Choroid plexus epithelial cell (primary cell): ENCODE measurements around the gene UBE3C.
A peak's percentile ranks its signal among the peaks of the same experiment; 100 is the strongest.

Experiments
- DNase-seq: peaks from one replicate; pipeline ENCODE4 v3.0.0-alpha.2; 2010; ENCODE audit warnings: low read depth
- H3K4me3 ChIP-seq: 2 replicates; pipeline ENCODE4 v1.5.1; 2011; ENCODE audit warnings: low read depth, mild to moderate bottlenecking, control low read depth, low read length, moderate library complexity
- TF ChIP-seq, protein P1 (sequence below): conservative IDR thresholded peaks from 2 replicates; pipeline ENCODE4 v1.5.1; 2011; ENCODE audit warnings: low read depth, mild to moderate bottlenecking, control low read depth, inconsistent platforms, low read length, moderate library complexity

The UBE3C gene

DNA sequence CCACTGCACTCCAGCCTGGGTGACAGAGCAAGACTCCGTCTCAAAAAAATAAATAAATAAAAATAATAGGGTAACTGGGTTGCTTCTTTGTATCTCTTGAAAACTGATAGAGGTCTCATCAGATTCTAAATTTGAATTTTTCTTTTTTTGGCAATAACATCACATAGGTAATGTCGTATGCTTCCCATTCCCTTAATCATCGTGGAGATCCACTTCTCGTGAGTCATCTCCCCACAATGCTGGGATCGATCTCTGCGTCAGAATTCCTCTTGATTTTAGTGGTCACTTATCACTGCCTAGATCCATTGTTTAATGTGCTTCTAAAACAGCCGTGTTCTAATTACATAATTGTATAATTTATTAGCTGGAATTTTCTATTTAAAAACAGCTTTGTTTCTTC is 127.5 kb downstream of the UBE3C start:
- H3K4me3 ChIP-seq = no peak overlapping the region
- TF ChIP-seq, protein P1, sequence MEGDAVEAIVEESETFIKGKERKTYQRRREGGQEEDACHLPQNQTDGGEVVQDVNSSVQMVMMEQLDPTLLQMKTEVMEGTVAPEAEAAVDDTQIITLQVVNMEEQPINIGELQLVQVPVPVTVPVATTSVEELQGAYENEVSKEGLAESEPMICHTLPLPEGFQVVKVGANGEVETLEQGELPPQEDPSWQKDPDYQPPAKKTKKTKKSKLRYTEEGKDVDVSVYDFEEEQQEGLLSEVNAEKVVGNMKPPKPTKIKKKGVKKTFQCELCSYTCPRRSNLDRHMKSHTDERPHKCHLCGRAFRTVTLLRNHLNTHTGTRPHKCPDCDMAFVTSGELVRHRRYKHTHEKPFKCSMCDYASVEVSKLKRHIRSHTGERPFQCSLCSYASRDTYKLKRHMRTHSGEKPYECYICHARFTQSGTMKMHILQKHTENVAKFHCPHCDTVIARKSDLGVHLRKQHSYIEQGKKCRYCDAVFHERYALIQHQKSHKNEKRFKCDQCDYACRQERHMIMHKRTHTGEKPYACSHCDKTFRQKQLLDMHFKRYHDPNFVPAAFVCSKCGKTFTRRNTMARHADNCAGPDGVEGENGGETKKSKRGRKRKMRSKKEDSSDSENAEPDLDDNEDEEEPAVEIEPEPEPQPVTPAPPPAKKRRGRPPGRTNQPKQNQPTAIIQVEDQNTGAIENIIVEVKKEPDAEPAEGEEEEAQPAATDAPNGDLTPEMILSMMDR = no peak
- DNase-seq = no peak

DNA sequence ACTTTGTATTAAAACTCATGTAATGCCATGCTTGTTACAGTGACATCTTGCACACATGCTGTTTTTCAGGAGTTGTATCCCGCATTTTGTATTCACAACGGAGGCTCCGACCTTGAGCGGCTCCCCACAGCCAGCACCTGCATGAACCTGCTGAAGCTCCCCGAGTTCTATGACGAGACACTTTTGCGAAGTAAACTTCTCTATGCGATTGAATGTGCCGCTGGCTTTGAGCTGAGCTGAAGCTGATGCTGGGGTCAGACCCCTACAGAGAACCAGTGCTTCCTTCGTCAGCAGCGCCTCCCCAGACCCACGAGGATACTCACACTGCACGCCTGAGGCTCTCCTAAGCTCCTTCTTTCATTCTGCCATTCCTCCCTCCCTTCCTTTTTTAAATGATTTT is 128.8 kb downstream of the UBE3C start:
- H3K4me3 ChIP-seq = no peak overlapping the region
- DNase-seq = no peak
- TF ChIP-seq, protein P1 = no peak

DNA sequence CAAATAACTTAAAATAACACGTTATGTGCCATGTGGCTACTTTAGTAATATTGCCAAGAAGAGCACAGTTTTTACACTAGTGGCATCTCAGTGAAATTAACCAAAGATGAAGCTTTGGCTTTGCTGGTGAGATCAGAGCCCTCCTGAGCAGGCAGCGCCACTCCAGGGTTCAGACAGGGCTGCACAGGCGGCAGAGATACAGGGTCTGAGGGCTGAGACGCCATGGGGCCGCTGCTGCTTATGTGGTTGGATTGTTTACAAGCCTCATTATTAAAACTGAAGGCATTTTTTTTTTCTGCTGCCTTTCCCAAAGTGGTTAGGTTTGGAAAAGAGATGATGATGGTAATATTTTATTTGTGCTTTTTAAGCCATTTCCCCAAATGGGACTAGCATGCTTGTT is 129.2 kb downstream of the UBE3C start:
- TF ChIP-seq, protein P1 = no peak
- no peak overlapping the region for H3K4me3 ChIP-seq
- DNase-seq = no peak

DNA sequence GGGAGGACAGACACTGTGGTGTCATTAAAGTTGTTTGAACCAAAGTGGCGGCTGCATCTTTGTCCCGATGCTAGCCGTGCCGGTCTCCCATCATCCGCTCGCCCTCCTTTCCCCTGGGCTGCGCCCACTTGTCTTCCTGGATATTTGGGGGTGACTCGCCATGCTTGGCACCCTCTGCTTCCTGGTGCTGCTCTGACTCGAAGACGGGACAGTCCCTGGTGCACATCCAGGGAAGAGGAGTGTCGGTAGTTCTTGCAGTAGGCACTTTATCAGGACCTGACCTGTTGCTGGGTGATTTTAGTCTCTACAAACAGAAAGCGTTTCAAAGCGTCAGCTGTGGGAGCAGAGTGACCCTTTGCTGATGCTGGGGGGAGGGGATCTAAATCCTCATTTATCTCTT is 129.8 kb downstream of the UBE3C start:
- no peak for DNase-seq
- H3K4me3 ChIP-seq = no peak overlapping the region
- TF ChIP-seq, protein P1 = no peak

DNA sequence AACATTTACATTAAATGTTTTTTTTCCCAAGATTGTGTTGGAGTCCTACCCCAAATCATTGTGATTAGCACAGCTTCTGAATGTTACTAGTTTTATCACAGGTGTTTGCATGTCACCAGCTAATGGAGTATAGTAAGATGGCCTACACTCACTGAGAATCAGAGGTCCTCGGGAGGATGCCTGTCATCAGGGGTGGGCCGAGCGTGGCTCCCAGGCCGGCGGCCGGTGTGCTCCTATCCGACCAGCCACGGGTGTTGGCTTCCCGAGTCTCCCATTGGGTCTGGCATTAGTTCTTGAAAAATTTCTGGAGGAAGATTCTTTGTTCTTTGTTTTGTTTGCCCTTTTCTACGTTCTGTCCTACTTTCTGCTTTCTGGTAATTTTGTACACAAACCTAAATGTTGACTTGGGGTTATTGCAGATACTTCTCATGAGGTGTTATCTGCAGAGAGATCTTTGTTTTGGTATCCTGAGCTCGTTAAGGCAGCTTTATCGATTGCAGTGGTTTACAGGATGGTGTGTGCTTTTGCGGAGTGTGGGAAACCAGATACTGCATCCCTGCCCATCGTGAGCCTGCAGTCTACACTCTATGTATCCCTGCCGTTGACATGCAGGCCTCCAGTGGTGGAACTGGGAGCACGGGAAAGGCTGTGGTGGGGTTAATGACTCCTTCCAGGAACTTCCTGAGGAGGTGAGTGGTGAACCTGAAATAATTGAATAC is 130.8 kb downstream of the UBE3C start:
- TF ChIP-seq, protein P1 = no peak
- DNase-seq = no peak
- H3K4me3 ChIP-seq = no peak overlapping the region

DNA sequence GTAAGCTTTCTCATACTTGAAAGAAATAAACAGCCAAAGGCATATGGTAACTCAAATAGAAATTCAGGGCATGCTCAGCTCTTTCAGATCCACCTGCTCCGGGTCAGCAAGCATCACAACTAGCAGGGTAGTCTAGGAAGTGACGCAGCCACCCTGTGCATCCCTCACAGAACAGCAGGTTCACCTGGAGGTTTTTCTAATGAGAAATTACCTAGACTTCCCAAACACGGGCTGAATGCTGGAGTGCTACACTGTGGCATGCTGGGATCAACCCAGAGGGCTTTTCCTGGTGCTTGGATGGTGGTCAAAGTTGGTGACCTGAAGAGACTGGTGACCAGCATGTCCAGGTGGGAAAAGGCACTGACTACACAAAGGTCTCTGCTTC is 131.3 kb downstream of the UBE3C start:
- TF ChIP-seq, protein P1 = no peak
- DNase-seq = no peak
- H3K4me3 ChIP-seq = no peak overlapping the region

DNA sequence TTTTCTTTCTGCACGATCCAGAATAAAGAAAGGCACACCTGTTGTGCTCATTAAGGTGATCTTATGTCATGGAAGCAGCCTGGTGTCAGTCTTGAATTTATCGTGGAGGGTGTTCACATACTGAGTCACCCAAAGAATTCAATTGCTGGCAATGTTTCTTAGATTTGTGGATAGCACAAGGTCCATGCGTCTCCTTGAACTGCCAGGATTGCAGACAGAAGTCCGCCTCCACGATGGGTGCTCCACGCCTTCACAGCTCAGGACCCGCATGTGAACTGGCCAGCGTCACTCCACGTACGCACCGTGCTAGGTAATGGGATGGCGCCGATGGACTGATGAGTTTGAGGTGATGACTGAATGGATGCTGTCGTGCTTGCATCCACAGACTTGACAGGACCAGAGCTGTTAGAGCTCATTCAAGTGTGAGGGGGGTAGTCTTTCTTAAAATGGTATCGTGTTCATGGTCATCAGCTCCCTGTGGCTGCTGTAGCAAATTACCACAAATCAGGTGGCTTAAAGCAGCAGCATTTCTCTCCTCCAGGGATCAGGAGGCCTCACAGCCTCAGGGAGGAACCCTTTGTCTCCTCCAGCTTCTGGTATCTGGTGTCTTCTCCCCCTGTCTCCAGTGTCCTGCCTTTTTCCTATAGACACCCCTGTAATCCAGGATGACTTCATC is 132.7 kb downstream of the UBE3C start:
- no peak overlapping the region for H3K4me3 ChIP-seq
- peak; percentile 41 for DNase-seq

More for the DNA sequence above, 132.7 kb downstream of the UBE3C start:
- TF ChIP-seq, protein P1 = no peak
